Activated CD4-positive, CD25-positive, alpha-beta regulatory T cell (primary cell): ENCODE measurements around the gene CYB5RL.
"Not testable (repeated sequence)": the region's sequence is repeated elsewhere in the genome, so short reads cannot be mapped to it uniquely, and the experiment has no call there.

ENCODE experiments used
- DNase-seq, 4 experiments: peaks; one replicate each; lab custom pipeline; 2025; lab: John Stamatoyannopoulos, UW

Gene CYB5RL

GRCh38 chr1:54186056-54186455 lies 13.8 kb downstream of the CYB5RL start:
- no peak for DNase-seq

DNA sequence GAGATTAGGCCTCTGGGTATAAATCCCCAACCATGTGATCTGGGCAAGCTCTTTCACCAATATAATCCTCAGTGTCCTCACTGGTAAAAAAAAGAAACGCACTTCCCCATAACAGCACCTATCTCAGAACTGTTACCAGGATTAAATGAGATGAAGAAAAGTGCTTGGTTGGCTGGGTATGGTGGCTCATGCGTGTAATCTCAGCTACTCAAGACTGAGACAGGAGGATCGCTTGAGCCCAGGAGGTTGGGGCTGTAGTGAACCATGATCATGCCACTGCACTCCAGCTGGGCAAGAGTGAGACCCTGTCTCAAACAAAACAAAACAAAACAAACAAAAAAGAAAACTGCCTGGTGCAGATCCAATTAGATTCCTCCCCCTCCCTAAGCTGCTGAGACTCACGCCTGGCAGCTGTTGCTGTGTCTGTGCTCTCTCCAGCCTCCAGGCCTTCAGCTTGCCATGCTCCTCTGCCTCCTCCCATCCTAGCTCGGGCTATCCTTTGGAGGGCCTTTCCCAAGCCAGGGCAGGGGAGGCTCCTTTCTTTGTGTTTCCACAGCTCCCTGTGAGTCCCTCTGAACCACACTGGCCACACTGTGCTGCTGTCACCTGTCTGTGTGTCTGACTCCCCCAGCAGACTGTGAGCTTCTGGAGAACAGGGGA lies 19.0 kb downstream of the CYB5RL start:
- no peak for DNase-seq

- no peak for DNase-seq
Observed at GRCh38 chr1:54178296-54179070, 21.3 kb downstream of the CYB5RL start.

DNA sequence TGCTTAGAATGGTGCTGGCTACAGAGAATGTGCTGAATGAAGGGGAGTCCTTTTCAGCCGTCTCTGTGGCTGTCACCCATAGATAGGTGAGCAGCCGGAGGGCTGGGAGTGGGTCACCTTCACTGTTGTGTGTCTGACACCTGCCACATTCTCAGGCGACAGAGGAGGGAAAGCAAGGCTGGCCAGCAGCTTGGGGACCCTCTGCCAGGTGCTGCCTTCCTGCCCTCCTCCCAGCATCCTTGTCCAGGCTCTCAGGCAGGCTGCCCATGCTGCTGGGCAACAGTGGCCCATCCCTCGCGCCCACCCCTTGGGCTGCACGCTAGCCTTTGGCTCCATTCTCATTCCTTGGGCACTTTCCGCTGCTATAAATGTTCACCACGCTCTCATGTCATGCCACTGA lies 22.1 kb downstream of the CYB5RL start:
- no peak for DNase-seq

GRCh38 chr1:54176621-54177327 lies 23.1 kb downstream of the CYB5RL start:
- no peak for DNase-seq

GRCh38 chr1:54174106-54174505 lies 25.7 kb downstream of the CYB5RL start:
- DNase-seq, result no peak

- no peak for DNase-seq
Observed at GRCh38 chr1:54173681-54174080, 26.1 kb downstream of the CYB5RL start.

DNA sequence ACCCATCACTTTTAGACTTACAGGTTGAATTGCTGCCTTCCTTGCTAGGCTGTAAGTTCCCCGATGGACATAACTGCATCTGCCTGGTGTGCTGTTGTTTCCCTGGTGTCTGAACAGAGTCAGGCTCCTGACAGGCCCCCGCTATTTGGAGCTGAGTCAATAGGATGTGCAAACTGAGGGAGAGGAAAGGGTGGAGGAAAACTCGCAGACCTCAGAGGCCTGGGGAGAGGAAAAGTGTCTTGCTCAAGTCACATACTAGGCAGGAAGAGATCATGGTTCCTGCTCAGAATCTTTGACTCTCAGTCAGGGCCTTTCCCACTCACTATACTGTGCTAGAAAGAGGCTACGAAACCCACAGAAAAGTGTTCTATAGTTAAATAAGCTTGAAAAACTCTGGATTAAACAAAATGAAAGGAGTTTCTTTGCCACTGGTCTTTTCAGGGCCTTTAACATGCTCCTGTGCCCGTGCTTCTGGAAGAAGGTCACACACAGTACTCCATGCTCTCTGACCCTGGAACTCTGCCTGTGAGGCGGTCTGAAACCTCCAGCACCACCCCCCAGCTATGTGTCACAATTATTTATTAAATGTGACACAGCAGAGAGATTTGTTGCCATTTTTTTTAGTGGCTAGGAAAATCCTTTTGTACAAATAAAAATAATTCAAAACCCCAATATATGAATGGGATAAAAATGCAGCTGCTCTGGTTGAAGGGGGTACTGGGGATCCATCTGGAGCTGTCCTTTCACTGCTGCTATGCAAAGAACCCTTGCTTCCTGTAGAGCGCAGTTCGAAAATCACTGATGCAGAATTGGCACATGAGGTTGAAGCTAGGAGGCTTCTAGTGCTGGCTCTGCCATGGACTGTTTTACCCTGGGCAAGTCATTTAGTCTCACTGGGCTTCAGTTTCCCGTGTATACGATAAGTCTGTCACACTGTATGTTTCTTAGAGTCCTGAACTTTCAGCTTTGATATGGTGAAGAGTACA lies 26.9 kb downstream of the CYB5RL start:
- no peak for DNase-seq

- DNase-seq, result no peak
Observed at GRCh38 chr1:54171606-54172005, 28.2 kb downstream of the CYB5RL start.

- no peak for DNase-seq
Observed at GRCh38 chr1:54171016-54171415, 28.8 kb downstream of the CYB5RL start.

- no peak for DNase-seq
Observed at GRCh38 chr1:54169068-54169467, 30.8 kb downstream of the CYB5RL start.

DNA sequence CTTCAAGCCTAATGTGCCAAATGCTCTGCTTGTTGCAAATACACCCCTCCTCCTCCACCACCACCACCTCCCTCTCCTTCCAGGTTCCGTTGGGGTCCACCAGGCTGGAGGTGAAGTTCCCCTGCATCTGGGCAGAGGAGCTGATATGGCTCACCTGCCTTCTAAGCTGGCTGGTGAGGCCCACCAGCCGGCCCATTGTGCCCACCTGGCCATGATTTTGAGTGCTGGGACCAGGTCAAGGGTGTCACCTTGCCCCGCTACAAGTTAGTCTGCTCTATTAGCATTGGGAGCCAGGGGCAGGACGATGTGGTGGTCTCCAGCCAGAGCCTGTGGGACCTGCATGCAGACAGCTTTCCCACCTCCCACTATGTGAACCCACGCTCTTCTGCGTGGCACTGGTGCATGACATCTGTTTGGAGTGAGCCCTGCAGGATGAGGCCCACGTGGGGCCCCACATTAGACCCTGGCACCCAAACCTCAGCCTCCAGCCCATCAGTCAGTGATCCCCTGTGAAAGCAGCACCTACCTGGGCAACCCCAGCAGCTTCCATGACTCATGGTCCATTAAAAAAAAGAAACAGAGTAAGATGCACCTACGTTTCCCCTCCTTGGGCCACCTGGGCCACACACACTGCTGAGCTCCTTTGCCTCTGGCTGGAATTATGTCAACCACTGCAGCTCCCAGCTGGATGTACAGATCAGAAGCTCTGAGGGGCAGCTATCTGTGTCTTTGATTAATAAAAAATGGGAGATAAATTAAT lies 31.4 kb downstream of the CYB5RL start:
- no peak for DNase-seq

DNA sequence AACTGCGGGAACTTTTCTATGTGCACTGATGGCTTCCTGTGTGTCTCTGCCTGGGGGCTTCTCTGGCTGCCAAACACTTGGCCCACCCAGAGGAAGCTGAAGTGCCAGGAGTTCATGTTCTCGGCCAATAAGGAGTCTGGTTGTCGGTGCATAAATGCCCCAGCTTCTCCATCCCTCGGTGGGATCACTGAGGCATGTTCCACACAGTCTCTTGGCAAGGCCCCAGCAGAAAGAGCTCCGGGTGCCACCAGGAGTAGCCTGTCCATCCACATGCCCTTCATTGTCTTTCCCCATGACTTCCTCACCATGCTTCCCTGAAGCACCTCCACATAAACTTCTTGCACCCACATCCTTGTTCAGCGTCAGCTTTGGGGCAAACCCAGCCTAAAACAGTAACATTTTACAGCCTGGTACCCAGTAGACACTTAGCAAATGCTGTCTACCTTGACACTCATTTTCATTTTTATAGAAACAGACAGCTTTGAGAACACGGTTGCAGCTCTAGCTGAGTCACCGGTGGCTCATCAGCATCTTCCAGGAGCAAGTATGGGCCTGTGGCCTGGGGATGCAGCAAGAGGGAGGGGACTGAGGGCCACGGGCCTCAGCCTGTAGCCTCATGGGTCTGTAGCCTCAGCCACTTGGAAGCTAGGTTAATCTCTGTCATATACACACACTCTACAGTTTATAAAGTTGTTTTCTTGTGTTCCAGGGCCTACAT lies 32.2 kb downstream of the CYB5RL start:
- DNase-seq, result no peak

- not testable (repeated sequence) for DNase-seq
Observed at GRCh38 chr1:54166357-54166756, 33.5 kb downstream of the CYB5RL start.

DNA sequence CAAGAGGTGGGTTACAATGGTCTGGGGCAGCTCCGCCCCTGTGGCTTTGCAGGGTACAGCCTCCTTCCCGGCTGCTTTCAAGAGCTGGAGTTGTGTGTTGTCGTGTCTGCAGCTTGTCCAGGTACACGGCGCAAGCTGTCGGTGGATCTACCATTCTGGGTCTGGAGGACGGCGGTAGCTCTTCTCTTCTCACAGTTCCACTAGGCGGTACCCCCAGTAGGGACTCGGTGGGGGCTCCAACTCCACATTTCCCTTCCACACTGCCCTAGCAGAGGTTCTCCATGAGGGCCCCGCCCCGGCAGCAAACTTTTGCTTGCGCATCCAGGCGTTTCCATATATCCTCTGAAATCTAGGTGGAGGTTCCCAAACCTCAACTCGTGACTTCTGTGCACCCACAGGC lies 34.7 kb downstream of the CYB5RL start:
- DNase-seq, result no peak

- DNase-seq, result no peak
Observed at GRCh38 chr1:54163573-54163972, 36.3 kb downstream of the CYB5RL start.

- no peak for DNase-seq
Observed at GRCh38 chr1:54163051-54163450, 36.8 kb downstream of the CYB5RL start.

DNA sequence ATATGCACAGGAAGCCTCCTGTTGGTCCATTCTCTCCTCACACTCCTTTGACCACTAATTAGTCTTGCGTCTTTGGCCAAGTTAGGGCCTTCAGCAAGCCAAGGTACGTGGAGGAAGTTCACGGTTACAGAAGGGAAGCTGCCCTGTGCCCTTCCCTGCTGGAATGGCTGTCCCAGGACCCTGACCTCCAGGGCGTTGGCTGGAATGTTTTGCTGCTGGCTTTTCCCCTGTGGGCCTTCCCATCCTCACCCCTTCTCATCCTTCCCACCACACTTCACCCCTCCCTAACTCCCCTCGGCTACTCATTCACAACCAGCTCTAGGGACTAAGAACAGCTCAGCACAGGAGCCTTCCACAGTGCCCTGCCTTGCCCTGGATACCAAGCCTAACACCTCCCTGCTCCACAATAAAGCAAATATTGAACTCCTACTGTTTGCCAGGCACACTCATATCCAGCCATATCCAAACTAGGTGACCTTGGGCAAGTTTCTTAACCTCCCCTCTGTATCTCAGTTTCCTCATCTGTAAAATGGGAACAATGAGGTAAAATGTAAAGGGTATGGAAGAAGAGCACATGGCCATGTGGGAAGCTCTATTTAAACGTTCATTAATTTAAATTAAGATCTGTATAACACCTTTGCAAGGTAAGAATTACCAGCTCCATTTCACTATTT lies 38.2 kb downstream of the CYB5RL start:
- no peak for DNase-seq

- no peak for DNase-seq
Observed at GRCh38 chr1:54160351-54160750, 39.5 kb downstream of the CYB5RL start.
